Measurements from ENCODE around the gene MCAM.

Gene MCAM

DNA sequence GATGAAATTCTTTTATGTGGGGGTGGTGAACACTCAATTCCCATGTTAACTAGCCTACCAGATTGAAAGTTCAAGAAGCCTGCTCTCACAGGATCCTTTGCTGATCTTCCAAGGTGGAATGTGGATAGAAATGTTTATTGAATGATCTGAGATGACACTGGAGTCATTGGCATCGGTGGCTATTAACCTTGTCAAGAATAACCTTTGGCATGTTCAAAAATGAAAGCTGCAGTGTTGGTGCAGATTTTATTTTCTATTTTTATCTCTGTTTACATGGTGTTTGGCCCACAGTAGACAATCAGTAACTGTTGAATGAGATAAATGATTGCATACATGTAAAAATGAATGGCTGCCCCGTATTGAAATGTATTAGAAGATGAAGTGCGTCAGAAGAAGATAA, 19.0 kb downstream of the MCAM start:
- no CpG with 5 or more reads among the region's 3 CpGs for WGBS, 2 donors (ENCODE audit: extremely low coverage in 2 of 2, insufficient read length in 2 of 2, insufficient replicate concordance in 1 of 2)
- Histone ChIP-seq H3K27ac (replicated peaks; ENCODE audit: low read length) (no peak overlapping the region), H3K36me3 (replicated peaks in 1 of 2; ENCODE audit: control insufficient read depth in 2 of 2, insufficient read depth in 2 of 2, low read length in 2 of 2) (peaks cover 14 to 79% of the 10 kb centered on the region in 2 donors)

DNA sequence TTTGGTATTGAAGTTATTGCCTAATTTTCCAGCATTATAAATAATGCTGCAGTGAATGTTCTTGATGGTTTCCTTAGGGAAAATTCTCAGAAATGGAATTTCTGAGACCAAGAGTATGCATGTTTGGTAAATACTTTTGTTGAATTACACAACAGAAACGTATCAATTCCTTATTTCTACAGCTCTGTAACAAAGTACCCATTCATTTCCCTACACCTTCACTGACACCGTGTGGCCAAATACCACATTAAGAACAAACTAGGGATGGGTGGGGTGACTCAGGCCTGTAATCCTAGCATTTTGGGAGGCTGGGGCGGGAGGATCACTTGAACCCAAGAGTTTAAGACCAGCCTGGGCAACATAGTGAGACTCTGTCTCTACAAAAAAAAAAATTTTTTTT, 21.8 kb downstream of the MCAM start:
- Histone ChIP-seq H2BK15ac (ENCODE audit: low read length) (no peak overlapping the region), H2AFZ (ENCODE audit: low read length) (no peak overlapping the region), H2BK120ac (ENCODE audit: low read depth, low read length) (no peak overlapping the region), H2AK5ac (ENCODE audit: low read depth, low read length) (no peak overlapping the region), H4K91ac (ENCODE audit: low read depth, low read length, poor library complexity) (no peak overlapping the region), H2BK5ac (ENCODE audit: low read length) (no peak overlapping the region), H3K4ac (ENCODE audit: low read length) (no peak overlapping the region), H3K27me3 (ENCODE audit: control insufficient read depth in 3 of 3, insufficient read depth in 3 of 3, low read depth in 1 of 3, low read length in 3 of 3) (peaks cover 0 to 3% (median 0%) of the 10 kb centered on the region in 3 experiments), H3K4me1 (ENCODE audit: control insufficient read depth in 2 of 2, insufficient read depth in 1 of 2, low read depth in 1 of 2, low read length in 2 of 2) (no peaks in the 10 kb centered on the region), H3K23ac (ENCODE audit: low read depth, low read length, poor library complexity) (no peak overlapping the region), H3K14ac (ENCODE audit: low read length) (no peak overlapping the region), H3K79me1 (ENCODE audit: low read depth, low read length) (peaks cover 1% of the 10 kb centered on the region), H3K36me3 (replicated peaks in 1 of 2; ENCODE audit: control insufficient read depth in 2 of 2, insufficient read depth in 2 of 2, low read length in 2 of 2) (peaks cover 13 to 67% of the 10 kb centered on the region in 2 donors), H4K8ac (ENCODE audit: low read depth, low read length) (no peak overlapping the region), H2BK12ac (ENCODE audit: low read length) (no peak overlapping the region), H3K18ac (ENCODE audit: low read length) (no peak overlapping the region), H3K9me3 (replicated peaks in 1 of 2; ENCODE audit: control insufficient read depth in 2 of 2, insufficient read depth in 1 of 2, low read depth in 1 of 2, low read length in 2 of 2) (peaks cover 7 to 10% of the 10 kb centered on the region in 2 donors), H3K27ac (replicated peaks; ENCODE audit: low read length) (no peak overlapping the region), H3K9ac (ENCODE audit: low read depth, low read length, poor library complexity) (no peak overlapping the region), H3K4me2 (ENCODE audit: insufficient read depth, low read length, poor library complexity, severe bottlenecking) (no peak overlapping the region), H3K4me3 (ENCODE audit: low read length in 2 of 2) (no peak overlapping the region)
- WGBS, 2 donors (ENCODE audit: extremely low coverage in 2 of 2, insufficient read length in 2 of 2, insufficient replicate concordance in 1 of 2), result no CpG with 5 or more reads among the region's 3 CpGs
- DNase-seq (ENCODE audit: low spot score), result no peak

More for the DNA sequence above, 19.0 kb downstream of the MCAM start:
- no peaks in the 10 kb centered on the region for H3K9me3 ChIP-seq (replicated peaks in 1 of 2; ENCODE audit: control insufficient read depth in 2 of 2, insufficient read depth in 1 of 2, low read depth in 1 of 2, low read length in 2 of 2)
- H3K79me1 ChIP-seq (ENCODE audit: low read depth, low read length), result peaks cover 1% of the 10 kb centered on the region
- H3K27me3 ChIP-seq (ENCODE audit: control insufficient read depth in 3 of 3, insufficient read depth in 3 of 3, low read depth in 1 of 3, low read length in 3 of 3), result no peaks in the 10 kb centered on the region
- no peak overlapping the region for H2AK5ac ChIP-seq (ENCODE audit: low read depth, low read length)
- DNase-seq (ENCODE audit: low spot score), result no peak
- H2BK15ac ChIP-seq (ENCODE audit: low read length), result no peak overlapping the region
- H3K4ac ChIP-seq (ENCODE audit: low read length), result no peak overlapping the region
- no peak overlapping the region for H4K91ac ChIP-seq (ENCODE audit: low read depth, low read length, poor library complexity)
- no peak overlapping the region for H2BK12ac ChIP-seq (ENCODE audit: low read length)
- no peak overlapping the region for H3K18ac ChIP-seq (ENCODE audit: low read length)
- H3K4me2 ChIP-seq (ENCODE audit: insufficient read depth, low read length, poor library complexity, severe bottlenecking), result no peak overlapping the region
- H3K23ac ChIP-seq (ENCODE audit: low read depth, low read length, poor library complexity), result no peak overlapping the region
- H3K4me1 ChIP-seq (ENCODE audit: control insufficient read depth in 2 of 2, insufficient read depth in 1 of 2, low read depth in 1 of 2, low read length in 2 of 2), result no peaks in the 10 kb centered on the region
- no peak overlapping the region for H3K14ac ChIP-seq (ENCODE audit: low read length)
- H3K9ac ChIP-seq (ENCODE audit: low read depth, low read length, poor library complexity), result no peak overlapping the region
- H4K8ac ChIP-seq (ENCODE audit: low read depth, low read length), result no peak overlapping the region
- H2BK5ac ChIP-seq (ENCODE audit: low read length), result no peak overlapping the region
- H2BK120ac ChIP-seq (ENCODE audit: low read depth, low read length), result no peak overlapping the region
- no peak overlapping the region for H2AFZ ChIP-seq (ENCODE audit: low read length)
- no peak overlapping the region for H3K4me3 ChIP-seq (ENCODE audit: low read length in 2 of 2)

DNA sequence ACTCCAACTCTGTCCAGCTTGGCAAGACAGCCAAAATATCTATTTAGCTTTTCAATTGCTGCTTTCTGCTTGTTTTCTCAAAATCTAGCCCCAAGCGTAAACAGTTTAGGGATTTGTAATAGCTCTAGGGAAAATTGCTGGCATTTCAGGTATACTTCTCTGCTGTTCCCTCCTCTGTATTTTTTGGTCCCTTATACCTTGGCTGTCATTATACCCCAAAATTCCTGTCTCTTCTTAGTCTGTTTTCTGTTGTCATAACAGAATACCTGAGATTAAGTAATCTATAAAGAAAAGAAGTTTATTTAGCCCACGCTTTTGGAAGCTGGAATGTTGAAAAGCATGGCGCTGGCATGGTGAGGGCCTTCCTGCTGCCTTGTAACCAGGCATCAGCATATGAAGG, 23.5 kb downstream of the MCAM start:
- Histone ChIP-seq H3K27me3 (ENCODE audit: control insufficient read depth in 3 of 3, insufficient read depth in 3 of 3, low read depth in 1 of 3, low read length in 3 of 3) (peaks cover 0 to 3% (median 0%) of the 10 kb centered on the region in 3 experiments), H3K36me3 (replicated peaks in 1 of 2; ENCODE audit: control insufficient read depth in 2 of 2, insufficient read depth in 2 of 2, low read length in 2 of 2) (peaks cover 7 to 66% of the 10 kb centered on the region in 2 donors), H4K8ac (ENCODE audit: low read depth, low read length) (no peak overlapping the region), H3K9ac (ENCODE audit: low read depth, low read length, poor library complexity) (no peak overlapping the region), H3K4ac (ENCODE audit: low read length) (no peak overlapping the region), H3K4me3 (ENCODE audit: low read length in 2 of 2) (no peak overlapping the region), H2BK5ac (ENCODE audit: low read length) (no peak overlapping the region), H3K27ac (replicated peaks; ENCODE audit: low read length) (no peak overlapping the region), H3K79me1 (ENCODE audit: low read depth, low read length) (peaks cover 1% of the 10 kb centered on the region), H2BK12ac (ENCODE audit: low read length) (no peak overlapping the region), H2AK5ac (ENCODE audit: low read depth, low read length) (no peak overlapping the region), H3K4me2 (ENCODE audit: insufficient read depth, low read length, poor library complexity, severe bottlenecking) (no peak overlapping the region), H3K4me1 (ENCODE audit: control insufficient read depth in 2 of 2, insufficient read depth in 1 of 2, low read depth in 1 of 2, low read length in 2 of 2) (no peaks in the 10 kb centered on the region), H3K23ac (ENCODE audit: low read depth, low read length, poor library complexity) (no peak overlapping the region), H3K18ac (ENCODE audit: low read length) (no peak overlapping the region), H2AFZ (ENCODE audit: low read length) (no peak overlapping the region), H3K14ac (ENCODE audit: low read length) (no peak overlapping the region), H2BK15ac (ENCODE audit: low read length) (no peak overlapping the region), H4K91ac (ENCODE audit: low read depth, low read length, poor library complexity) (no peak overlapping the region), H2BK120ac (ENCODE audit: low read depth, low read length) (no peak overlapping the region), H3K9me3 (replicated peaks in 1 of 2; ENCODE audit: control insufficient read depth in 2 of 2, insufficient read depth in 1 of 2, low read depth in 1 of 2, low read length in 2 of 2) (peaks cover 7 to 18% of the 10 kb centered on the region in 2 donors)
- no peak for DNase-seq (ENCODE audit: low spot score)
- no CpG with 5 or more reads among the region's 3 CpGs for WGBS, 2 donors (ENCODE audit: extremely low coverage in 2 of 2, insufficient read length in 2 of 2, insufficient replicate concordance in 1 of 2)

DNA sequence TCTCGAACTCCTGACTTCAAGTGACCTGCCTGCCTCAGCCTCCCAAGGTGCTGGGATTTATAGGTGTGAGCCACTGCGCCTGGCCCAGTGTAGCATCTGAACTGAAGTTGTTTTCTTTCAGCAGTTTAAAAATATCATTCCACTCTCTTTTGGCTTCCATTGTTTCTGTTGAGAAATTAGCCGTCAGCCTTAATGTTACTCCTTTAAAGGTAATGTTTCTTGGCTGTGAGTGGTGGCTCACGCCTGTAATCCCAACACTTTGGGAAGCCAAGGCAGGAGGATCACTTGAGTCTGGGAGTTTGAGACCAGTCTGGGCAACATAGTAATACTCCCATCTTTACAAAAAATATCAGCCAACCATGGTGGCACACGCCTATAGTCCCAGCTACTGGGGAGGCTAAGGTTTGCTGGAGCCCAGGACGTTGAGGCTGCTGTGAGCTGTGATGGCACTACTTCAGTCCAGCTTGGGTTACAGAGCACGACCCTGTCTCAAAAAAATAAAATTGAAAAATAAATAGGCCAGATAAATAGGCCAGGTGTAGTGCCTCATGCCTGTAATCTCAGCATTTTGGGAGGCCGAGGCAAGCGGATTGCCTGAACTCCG, 25.9 kb downstream of the MCAM start:
- H3K9ac ChIP-seq (ENCODE audit: low read depth, low read length, poor library complexity), result no peak overlapping the region
- no peak overlapping the region for H3K23ac ChIP-seq (ENCODE audit: low read depth, low read length, poor library complexity)
- H3K27me3 ChIP-seq (ENCODE audit: control insufficient read depth in 3 of 3, insufficient read depth in 3 of 3, low read depth in 1 of 3, low read length in 3 of 3), result peaks cover 0 to 3% (median 0%) of the 10 kb centered on the region in 3 experiments
- no peak overlapping the region for H3K18ac ChIP-seq (ENCODE audit: low read length)
- H2BK15ac ChIP-seq (ENCODE audit: low read length), result no peak overlapping the region
- peaks cover 7 to 68% of the 10 kb centered on the region in 2 donors for H3K36me3 ChIP-seq (replicated peaks in 1 of 2; ENCODE audit: control insufficient read depth in 2 of 2, insufficient read depth in 2 of 2, low read length in 2 of 2)
- no peaks in the 10 kb centered on the region for H3K4me1 ChIP-seq (ENCODE audit: control insufficient read depth in 2 of 2, insufficient read depth in 1 of 2, low read depth in 1 of 2, low read length in 2 of 2)
- H2BK120ac ChIP-seq (ENCODE audit: low read depth, low read length), result no peak overlapping the region
- H3K4ac ChIP-seq (ENCODE audit: low read length), result no peak overlapping the region
- H3K4me2 ChIP-seq (ENCODE audit: insufficient read depth, low read length, poor library complexity, severe bottlenecking), result no peak overlapping the region
- H3K79me1 ChIP-seq (ENCODE audit: low read depth, low read length), result peaks cover 1% of the 10 kb centered on the region
- H2BK12ac ChIP-seq (ENCODE audit: low read length), result no peak overlapping the region
- WGBS, 2 donors (ENCODE audit: extremely low coverage in 2 of 2, insufficient read length in 2 of 2, insufficient replicate concordance in 1 of 2), result no CpG with 5 or more reads among the region's 10 CpGs
- DNase-seq (ENCODE audit: low spot score), result no peak
- H4K91ac ChIP-seq (ENCODE audit: low read depth, low read length, poor library complexity), result no peak overlapping the region
- no peak overlapping the region for H2AFZ ChIP-seq (ENCODE audit: low read length)
- no peak overlapping the region for H2BK5ac ChIP-seq (ENCODE audit: low read length)
- H3K14ac ChIP-seq (ENCODE audit: low read length), result no peak overlapping the region
- H4K8ac ChIP-seq (ENCODE audit: low read depth, low read length), result no peak overlapping the region
- H3K27ac ChIP-seq (replicated peaks; ENCODE audit: low read length), result no peak overlapping the region
- H3K9me3 ChIP-seq (replicated peaks in 1 of 2; ENCODE audit: control insufficient read depth in 2 of 2, insufficient read depth in 1 of 2, low read depth in 1 of 2, low read length in 2 of 2), result peaks cover 7 to 18% of the 10 kb centered on the region in 2 donors
- H2AK5ac ChIP-seq (ENCODE audit: low read depth, low read length), result no peak overlapping the region
- H3K4me3 ChIP-seq (ENCODE audit: low read length in 2 of 2), result no peak overlapping the region
